Stimulated activated CD4-positive, alpha-beta T cell treated with anti-CD3 and anti-CD28 coated beads, TNF-alpha, amount 100 ng/mL, for 1 hour (primary cell): ENCODE measurements around the gene KREMEN1.

Experiments used
- DNase-seq, 3 donors: peaks; one replicate each; pipeline ENCODE4 v3.0.0-alpha.2; 2020; ENCODE audit warnings: low read depth in 3 of 3, low spot score in 1 of 3

Gene KREMEN1

DNA sequence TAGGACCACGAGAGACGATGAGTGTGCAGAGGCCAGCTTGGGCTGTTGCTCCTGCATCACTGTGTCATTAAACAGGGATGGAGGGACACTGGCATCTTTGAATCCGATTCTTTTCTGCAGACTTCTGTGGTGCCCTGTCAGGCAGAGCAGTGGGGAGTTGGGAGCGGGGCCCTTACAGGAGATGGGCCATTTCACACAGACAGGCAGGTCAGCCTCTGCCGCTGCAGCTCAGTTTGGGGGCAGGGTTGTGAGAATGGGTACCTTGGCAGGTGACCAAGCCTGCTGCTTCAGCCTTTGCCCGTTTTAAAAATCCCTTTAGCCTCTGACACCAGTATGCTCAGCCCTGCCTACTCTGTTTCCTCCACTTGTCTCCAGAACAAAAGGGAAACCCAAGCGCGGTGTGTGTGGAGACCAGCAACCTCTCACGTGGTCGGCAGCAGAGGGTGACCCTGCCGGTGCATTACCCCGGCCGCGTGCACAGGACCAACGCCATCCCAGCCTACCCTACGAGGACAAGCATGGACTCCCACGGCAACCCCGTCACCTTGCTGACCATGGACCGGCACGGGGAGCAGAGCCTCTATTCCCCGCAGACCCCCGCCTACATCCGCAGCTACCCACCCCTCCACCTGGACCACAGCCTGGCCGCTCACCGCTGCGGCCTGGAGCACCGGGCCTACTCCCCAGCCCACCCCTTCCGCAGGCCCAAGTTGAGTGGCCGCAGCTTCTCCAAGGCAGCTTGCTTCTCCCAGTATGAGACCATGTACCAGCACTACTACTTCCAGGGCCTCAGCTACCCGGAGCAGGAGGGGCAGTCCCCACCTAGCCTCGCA, 23.8 kb upstream of the KREMEN1 start:
- no peak for DNase-seq

DNA sequence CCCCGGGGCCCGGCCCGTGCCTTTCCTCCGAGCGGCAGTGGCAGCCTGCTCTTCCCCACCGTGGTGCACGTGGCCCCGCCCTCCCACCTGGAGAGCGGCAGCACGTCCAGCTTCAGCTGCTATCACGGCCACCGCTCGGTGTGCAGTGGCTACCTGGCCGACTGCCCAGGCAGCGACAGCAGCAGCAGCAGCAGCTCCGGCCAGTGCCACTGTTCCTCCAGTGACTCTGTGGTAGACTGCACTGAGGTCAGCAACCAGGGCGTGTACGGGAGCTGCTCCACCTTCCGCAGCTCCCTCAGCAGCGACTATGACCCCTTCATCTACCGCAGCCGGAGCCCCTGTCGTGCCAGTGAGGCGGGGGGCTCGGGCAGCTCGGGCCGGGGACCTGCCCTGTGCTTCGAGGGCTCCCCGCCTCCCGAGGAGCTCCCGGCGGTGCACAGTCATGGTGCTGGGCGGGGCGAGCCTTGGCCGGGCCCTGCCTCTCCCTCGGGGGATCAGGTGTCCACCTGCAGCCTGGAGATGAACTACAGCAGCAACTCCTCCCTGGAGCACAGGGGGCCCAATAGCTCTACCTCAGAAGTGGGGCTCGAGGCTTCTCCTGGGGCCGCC, 23.1 kb upstream of the KREMEN1 start:
- no peak for DNase-seq

DNA sequence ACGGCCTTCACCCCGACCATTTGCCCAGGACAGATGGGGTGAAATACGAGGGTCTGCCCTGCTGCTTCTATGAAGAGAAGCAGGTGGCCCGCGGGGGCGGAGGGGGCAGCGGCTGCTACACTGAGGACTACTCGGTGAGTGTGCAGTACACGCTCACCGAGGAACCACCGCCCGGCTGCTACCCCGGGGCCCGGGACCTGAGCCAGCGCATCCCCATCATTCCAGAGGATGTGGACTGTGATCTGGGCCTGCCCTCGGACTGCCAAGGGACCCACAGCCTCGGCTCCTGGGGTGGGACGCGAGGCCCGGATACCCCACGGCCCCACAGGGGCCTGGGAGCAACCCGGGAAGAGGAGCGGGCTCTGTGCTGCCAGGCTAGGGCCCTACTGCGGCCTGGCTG, 22.4 kb upstream of the KREMEN1 start:
- DNase-seq, result no peak

DNA sequence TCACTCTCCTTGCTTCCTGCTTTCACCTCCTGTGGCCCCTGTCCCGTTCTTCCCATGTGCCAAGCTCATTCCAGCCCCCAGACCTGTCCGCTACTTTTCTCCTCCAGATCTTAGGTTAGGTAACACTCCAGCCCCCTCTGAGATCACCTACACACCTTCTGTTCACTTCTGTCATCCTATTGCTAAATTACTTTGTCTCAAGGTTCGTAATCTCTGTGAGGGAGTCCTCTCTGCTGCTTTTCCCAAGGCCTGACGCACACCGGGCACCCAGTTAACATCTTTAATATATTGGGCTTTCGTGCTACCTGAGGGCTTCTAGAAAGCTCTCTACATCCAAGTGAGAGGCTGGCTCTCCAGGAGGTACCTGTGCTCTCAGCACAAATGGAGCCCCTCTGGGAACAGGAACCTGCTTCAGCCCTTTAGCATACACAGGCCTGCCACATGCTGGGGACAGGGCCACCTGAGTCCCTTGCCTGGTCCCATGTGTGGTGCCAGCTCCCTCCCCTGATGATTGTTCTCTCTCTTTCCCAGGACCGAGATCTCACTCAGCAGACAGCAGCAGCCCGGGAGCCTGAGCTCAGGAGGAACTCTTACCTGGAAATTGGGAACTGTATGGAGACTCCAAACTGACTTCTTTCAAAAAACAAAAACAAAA, 19.7 kb upstream of the KREMEN1 start:
- no peak for DNase-seq

DNA sequence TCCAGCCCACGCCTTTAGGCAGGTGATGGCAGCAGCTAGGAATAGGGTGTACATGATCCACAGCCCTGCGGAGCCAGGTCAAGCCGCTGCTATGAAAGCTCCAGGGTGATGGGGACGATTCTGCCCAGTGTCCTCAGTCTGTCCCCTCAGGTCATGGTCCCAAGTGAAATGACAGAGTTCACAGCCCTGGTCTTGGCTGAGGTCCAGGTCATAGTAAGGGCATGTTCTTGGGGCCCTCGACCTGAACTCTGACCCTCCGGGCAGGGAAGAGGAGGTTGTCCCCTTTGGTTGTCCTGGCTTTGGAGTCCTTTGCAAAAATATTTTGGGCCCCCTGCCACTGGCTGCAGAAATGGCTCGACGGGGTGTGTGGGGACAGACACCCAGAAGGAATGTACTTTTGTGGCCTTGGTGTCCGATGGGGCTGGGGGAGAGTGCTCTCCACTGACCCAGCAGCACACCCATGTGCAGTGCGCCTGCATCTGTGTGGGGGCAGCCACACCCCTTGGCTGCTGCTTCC, 18.5 kb upstream of the KREMEN1 start:
- DNase-seq, result no peak

DNA sequence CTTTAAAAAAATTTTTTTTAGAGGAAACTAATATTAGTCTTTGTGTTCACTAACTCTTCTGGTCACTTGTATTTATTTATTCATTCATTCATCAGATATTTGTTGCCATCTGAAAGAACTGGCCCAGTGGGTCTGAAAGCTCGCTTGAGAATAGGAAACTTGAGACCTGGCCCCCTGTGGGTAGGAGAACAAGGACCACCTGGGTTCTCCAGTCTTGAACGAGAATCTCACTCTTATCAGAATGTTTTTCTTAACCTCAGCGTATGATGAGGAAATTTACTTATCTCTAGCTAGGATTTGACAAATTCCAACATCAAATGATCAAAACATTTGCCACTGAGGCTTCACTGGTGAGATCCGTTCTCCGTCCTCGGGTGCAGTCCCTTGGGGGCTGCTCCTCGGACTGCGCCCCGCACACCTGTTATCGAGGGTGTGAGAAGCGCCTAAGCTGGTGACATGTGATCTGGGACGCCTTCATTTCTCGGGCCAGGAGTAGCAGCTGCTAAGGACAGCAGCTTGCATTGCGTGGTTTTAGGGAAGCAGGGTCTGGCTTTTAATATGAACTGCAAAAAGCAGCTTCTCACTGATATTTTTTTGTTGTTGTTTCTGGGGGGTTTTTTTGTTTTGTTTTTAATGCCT, 17.5 kb upstream of the KREMEN1 start:
- DNase-seq, result no peak

DNA sequence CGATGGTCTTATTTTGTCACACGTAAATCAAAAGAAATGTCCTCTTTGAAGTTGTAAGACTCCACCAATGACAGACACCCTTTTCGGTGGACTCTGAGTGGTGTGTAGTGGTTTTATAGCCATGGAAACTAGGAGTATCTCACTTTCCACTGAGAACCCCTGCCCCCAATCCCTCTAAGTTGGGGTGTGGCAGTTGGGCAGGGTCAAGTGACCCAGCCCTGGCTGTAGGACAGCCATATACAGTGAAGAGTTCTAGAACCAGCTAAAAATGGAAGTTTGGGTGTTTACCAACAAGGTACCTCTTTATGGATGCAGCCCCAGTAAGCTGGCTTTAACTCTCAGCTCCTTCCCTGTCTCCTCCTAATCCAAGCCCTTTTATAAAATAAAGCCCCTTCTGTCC, 16.4 kb upstream of the KREMEN1 start:
- no peak for DNase-seq

DNA sequence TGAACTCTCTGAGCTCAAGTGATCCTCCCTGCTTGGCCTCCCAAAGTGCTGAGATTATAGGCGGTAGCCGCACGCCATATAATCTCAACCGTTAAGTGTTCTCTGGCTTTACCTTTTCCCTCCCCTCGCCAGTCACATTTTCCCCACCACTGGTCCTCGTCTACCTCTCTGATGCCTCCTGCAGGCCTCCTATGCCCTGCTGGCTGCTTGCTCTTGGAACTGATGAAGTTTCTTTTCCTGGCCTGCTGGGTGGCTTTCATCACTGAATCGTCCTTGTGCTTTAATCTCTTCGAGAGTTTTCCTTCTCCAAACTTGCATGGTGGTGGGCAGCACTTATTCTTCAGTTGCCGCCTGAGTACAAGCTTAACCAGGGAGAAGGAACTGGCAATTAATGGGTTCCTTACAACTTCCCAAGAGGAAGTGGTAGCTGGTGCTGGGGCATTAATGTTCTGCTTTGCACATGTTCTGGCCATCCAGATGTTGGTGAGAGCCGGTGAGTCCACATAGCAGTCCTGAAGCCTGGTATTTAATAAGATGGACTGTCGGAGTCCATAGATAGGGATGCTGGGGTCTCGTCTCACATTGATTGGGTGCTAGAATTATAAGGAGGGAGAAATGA, 12.5 kb upstream of the KREMEN1 start:
- DNase-seq, result no peak

DNA sequence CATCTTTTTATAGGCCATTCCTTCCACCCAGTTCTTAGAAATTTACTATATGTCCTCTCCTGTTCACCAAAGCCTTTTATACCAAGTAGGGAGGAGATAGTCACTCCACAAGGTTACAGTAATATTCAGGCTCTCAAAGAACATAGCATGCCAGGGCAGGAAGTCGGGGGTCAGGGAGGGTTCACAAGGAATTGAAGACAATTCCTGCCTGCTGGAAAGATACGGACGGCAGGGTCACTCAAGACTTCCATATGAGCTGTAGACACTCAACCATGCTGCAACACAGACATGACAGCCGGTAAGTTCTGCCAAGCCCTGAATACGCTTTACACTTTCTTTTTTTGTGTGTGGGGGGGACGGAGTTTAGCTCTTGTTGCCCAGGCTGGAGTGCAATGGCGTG, 11.9 kb upstream of the KREMEN1 start:
- DNase-seq, result no peak

DNA sequence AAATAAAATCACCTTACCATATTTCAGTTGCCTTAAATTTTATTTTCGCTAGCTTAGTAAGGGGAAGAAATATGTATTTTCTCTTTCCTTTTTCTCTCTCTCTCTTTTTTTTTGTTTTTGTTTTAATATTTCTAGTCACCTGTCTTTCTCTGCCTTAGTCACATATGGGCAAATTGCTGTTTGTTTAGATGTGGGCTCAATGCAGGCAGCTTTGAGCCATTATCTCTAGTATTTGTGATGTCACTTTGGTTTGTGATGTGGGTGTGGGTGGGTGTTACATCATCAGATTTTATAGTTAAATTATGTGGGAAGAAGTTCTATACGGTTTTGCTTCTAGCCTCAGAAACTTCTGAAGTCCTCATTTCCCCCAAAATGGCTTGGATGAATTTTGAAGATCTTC, 11.1 kb upstream of the KREMEN1 start, which contains the start of gene C22orf31:
TSS of gene C22orf31 (minus strand) at position 59 of the 400 bp plus-strand sequence. CDS start at position 20, 39 bp downstream.
- no peak for DNase-seq

DNA sequence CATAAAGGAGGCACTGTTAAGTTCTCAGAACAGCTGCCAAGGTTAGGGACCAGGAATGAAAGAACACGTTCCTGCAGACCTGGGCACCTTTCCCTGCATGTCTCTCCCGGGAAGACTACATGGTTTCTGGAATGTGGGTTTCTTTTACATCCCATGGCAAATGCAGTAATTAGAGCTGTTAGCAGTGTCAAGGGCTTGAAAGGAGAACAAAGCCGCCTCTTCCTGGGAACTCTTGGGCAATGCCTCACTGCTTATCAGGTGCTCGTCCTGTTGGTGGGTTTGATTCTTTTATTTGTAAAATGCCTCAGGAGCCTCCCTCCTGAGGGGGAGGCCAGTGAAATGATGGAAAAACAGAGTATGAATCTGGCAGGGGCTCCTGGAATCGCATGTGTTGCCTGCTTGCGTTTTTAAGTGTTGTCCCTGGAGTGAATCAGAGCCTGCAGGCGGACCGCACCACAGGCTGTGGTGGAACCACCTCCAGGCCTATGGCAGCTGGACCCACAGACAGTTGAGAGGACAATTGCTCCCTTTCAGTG, 10.5 kb upstream of the KREMEN1 start:
- DNase-seq, result no peak

DNA sequence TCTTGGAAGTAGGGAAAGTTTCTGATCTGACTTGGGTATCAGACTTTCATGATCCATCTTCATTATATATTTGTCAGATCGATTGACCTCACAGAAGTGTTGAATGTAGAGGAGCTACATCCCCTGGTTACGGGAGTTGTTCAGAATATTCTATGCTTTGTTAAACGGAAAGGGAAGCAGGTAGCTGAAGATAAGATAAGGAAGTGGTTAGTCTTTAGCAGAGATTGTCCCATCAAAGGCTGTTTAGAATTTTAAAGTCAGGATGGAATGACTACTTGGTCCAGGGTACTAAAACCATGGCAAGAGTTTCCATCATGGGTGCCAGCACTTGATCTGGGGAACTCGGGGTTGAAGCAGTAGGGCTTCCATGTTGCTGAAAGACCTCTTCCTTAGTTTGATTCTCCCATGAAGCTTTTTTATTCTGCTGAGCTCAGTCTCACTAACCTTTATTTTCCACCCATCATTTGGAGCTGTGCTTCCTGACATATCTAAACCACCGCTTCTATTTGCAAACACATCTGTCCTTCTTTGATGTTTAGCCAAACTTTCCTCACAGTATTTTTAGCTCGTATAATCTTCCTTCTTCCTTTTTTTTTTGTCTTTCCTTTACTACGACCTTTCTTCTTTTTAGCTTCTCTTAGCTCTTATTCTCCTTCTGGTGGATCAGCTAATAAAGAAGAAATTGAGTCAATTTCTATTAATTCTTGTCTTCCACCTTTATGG, 7.2 kb upstream of the KREMEN1 start:
- no peak for DNase-seq

DNA sequence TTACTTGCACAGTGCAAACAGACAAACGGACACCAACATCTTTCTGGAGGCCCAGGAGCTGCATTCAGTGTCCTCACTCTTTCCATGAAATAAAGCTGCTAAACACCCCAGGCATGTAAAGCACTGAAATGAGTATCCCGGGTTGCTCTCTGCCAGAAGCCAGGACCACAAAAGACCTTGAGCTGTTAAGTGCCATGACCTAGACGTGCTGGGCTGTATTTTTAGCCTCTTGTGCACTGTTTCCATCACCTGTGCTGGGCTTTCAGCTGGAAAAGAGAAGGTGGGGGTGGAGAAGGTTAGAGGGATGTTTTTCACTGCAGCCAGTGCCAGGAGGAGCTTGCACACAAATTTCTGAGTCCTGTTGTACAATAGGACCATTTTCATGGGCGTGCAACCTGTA, 3.4 kb upstream of the KREMEN1 start:
- no peak for DNase-seq

DNA sequence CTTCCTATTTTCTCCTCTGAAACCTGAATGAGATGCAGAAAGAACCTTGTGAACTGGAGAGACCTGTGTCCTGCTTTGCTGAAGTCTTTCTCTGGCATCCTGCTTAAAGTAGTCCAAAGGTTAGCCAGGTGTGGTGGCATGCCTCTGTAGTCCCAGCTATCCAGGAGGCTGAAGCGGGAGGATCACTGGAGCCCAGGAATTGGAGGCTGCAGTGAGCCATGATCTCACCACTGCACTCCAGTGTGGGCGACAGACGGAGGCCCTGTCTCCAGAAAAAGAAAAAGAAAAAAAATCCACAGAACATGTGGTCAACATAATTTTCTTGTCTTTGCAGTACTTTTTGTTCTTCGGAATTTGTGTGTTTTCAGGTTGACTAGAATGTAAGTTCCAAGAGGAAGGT, 2.3 kb upstream of the KREMEN1 start:
- no peak for DNase-seq

DNA sequence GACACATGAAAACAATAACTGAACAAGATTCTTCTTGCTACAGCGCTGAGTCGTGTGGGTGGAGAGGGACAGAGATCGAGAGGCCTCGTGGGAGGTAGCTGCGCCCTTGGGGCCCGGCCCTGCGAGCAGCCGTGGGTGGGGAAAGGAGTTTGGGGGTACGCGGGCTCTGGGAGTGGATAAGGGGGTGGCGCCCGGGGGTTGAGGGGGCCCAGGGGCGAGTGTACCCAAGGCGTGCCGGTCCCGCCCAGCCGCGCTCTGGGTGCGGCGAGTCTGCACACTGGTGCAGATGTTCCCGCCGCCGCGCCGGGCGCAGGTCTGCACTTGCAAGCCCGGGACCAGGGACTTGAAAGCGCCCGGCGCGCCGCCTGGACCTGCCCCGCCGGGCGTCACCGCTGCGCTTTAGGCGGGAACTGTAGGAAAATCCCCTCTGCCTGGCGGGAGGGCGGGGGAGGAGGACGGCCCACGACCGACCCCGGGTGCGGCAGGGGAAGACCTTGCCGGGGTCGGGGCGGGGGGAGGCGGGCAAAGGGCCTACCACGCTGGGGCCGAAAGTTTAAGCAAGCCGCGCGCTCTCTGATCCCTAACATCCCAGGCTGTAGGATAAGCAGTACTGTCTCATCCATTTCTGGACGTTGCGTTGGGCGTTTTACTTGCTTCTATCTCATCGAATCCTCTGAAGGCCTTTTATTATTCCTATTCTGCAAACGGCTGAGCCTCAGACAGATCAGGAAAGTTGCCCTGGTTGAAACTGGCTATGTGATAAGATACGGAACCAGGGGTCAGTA, 1.4 kb upstream of the KREMEN1 start:
- peak in 1 of 3 donors; percentile 10 for DNase-seq

DNA sequence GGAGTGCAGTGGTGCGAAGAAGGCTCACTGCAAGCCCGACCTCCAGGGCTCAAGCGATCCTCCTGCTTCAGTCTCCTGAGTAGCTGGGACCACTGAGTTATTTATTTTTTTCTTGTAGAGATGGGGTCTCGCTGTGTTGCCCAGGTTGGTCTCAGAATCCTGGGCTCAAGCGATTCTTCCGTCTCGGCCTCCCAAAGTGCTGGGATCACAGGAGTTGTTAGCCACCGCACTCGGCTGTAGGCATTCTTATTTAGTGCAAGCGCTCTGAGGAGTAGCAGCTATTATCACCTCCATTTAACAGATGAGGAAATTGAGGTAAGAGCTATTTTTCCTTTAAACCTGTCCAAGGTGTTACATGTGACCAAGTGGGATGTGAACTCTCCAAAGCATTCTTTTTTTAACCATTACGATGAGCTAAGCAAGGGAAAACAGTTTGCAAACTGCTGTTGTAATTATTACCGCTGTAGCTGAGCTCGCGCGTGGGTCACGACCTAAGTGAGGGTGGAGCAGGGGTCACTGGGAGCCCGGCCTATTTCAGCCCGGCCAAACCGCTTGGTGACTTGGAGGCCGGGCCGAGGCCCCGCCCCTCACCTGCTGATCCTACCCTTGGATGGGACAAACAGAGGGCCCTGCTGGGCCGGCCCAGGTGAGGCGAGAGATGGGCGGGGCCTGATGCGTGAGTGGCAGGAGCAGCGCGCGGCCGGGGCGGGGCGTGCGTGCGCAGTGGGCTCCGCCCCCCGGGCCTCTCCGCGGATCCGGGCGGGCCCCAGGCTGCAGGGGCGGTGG, 449 bp upstream of the KREMEN1 start:
- peak; percentile 46 to 77 (median 61) for DNase-seq

DNA sequence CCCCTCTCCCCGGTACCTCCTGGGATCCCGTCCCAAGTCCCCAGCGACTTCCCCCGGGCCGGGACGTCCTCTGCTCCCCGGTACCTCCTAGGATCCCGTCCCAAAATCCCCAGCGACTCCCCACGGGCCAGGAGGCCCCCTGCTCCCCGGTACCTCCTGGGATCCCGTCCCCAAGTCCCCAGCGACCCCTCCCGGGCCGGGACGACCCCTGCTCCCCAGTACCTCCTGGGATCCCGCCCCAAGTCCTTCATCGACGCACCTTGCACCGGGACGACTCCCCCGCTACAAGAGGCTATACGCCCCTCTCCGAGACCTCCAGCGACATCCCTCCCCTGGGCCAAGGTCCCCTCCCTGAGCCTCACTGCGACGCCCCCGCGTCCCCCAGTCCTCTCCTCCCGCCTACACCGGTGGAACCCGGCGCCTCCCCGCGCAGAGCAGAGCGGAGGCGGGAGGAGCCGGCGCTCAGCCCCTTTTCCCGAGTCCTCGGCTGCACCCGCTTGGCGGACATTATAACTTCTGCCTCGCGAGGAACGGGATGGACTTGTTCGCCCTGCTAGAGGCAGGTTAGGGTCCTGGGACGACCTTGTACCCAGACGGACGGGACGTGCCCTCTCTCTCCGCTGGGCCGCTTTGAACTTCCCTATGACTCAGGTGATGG, 912 bp downstream of the KREMEN1 start:
- DNase-seq, result no peak

DNA sequence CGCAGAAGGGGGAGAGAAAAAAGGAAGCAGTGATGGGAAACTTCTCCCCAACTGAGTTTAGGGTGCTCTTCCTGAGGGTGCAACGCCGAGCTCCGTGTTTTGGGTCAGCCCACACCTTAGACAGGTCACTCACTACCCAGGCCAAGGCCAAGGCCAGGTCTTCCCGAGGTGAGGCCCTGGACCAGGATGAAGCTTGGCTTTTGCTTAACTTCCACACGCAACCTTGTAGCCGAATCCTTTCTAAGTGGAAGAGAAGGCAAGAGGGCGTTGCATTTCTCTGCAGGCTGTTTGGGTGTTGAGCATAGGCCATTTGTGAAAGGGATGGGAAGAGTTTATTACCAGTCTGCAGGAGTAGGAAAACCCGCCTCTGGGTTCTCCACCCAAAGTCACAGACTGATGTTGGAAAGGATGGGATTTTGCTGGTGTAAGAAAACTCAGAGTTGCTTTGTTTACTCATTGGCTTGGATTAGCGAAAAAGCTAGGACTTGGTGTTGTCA, 1.5 kb downstream of the KREMEN1 start:
- DNase-seq, result no peak
